NB4 (cell line): ENCODE measurements around the gene RASA3.

Source experiments
- CTCF ChIP-seq: IDR thresholded peaks from one replicate; pipeline ENCODE4 v1.5.1; 2012; ENCODE audit warnings: low read depth, low read length
- MAX ChIP-seq: IDR thresholded peaks from 2 replicates; pipeline ENCODE4 v1.6.1; 2011; ENCODE audit warnings: low read depth, low read length
- POLR2A ChIP-seq: IDR thresholded peaks from 2 replicates; pipeline ENCODE4 v1.6.1; 2011; ENCODE audit warnings: mild to moderate bottlenecking; ENCODE audit not compliant: insufficient read length; ENCODE audit errors: extremely low read depth

GRCh38 chr13:114069376-114070097, 62.9 kb downstream of the RASA3 start:
- TF ChIP-seq CTCF (no peak), POLR2A (no peak), MAX (no peak)
